ENCODE data around the gene ANAPC16.
"Not testable (repeated sequence)": the region's sequence is repeated elsewhere in the genome, so short reads cannot be mapped to it uniquely, and the experiment has no call there.

ANAPC16 gene

GRCh38 chr10:72194949-72195348, 20.9 kb upstream of the ANAPC16 start:
- Mint-ChIP-seq H3K27ac (peak overlapping the region; percentile 18), H3K36me3 (ENCODE audit: low read depth) (peaks cover 61% of the 10 kb centered on the region), H3K27me3 (no peaks in the 10 kb centered on the region)

DNA sequence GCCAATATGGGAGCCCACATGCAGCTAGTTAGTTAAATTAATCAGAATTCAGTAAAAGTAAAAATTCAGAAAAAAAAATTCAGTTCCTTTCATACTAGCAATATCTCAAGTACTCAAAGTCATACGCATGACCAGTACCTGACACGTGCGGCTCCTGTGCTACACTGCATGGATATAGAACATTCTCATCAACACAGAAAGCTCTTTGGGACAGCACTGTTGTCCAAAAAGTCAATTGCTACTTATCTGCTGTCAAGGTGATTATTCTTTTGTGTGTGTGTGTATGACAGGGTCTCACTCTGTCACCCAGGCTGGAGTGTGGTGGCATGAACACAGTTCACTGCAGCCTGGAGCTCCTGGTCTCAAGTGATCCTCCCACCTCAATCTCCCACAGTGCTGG, 14.9 kb upstream of the ANAPC16 start:
- H3K27me3 Mint-ChIP-seq: no peaks in the 10 kb centered on the region
- H3K4me1 Mint-ChIP-seq (ENCODE audit: low read depth): peaks cover 2% of the 10 kb centered on the region
- peaks cover 63% of the 10 kb centered on the region for H3K36me3 Mint-ChIP-seq (ENCODE audit: low read depth)
- no peak overlapping the region for H3K4me3 Mint-ChIP-seq
- no peaks in the 10 kb centered on the region for H3K9me3 Mint-ChIP-seq
- no peak overlapping the region for H3K27ac Mint-ChIP-seq
- no peak for DNase-seq

More at GRCh38 chr10:72194949-72195348, 20.9 kb upstream of the ANAPC16 start:
- peaks cover 1% of the 10 kb centered on the region for H3K4me1 Mint-ChIP-seq (ENCODE audit: low read depth)
- no peaks in the 10 kb centered on the region for H3K9me3 Mint-ChIP-seq
- H3K4me3 Mint-ChIP-seq: no peak overlapping the region
- no peak for DNase-seq

DNA sequence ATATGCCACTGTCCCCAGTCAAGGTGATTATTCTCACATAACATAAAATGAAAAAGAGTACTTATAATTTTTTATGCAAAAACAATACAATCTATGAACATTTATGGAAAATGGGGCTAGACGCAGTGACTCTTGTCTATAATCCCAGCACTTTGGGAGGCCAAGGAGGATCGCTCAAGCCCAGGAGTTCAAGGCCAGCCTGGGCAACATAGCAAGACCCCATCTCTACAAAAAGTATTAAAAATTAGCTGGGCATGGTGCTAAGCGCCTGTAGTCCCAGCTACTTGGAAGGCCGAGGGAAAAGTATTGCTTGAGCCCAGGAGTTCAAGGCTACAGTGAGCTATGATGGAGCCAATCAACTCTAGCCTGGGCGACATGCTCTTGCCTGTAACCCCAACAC, 14.5 kb upstream of the ANAPC16 start:
- no peak for DNase-seq
- H3K4me3 Mint-ChIP-seq: no peak overlapping the region
- no peaks in the 10 kb centered on the region for H3K27me3 Mint-ChIP-seq
- H3K36me3 Mint-ChIP-seq (ENCODE audit: low read depth): peaks cover 59% of the 10 kb centered on the region
- H3K4me1 Mint-ChIP-seq (ENCODE audit: low read depth): peaks cover 2% of the 10 kb centered on the region
- no peaks in the 10 kb centered on the region for H3K9me3 Mint-ChIP-seq
- no peak overlapping the region for H3K27ac Mint-ChIP-seq

DNA sequence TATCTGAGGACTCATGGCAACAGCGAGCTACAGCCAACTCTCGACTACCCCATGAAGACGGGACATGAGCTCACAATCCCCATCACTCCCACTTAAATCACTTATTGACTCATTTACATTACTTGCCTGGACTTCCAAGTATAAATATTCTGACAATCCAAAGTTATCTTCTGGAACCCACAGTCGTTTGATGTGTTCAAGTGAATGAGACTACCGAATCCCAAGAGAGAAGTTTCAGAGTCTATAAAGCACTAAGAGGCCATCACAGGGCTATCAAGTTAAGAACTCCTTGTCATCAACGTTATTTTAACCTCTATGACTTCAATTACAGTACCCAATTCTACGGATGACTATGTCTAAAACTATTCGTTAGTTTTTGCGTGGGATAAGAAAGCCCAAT, 11.5 kb upstream of the ANAPC16 start:
- no peak for DNase-seq
- no peaks in the 10 kb centered on the region for H3K27me3 Mint-ChIP-seq
- H3K27ac Mint-ChIP-seq: no peak overlapping the region
- H3K4me3 Mint-ChIP-seq: no peak overlapping the region
- H3K36me3 Mint-ChIP-seq (ENCODE audit: low read depth): peaks cover 73% of the 10 kb centered on the region
- no peaks in the 10 kb centered on the region for H3K9me3 Mint-ChIP-seq
- peaks cover 9% of the 10 kb centered on the region for H3K4me1 Mint-ChIP-seq (ENCODE audit: low read depth)

DNA sequence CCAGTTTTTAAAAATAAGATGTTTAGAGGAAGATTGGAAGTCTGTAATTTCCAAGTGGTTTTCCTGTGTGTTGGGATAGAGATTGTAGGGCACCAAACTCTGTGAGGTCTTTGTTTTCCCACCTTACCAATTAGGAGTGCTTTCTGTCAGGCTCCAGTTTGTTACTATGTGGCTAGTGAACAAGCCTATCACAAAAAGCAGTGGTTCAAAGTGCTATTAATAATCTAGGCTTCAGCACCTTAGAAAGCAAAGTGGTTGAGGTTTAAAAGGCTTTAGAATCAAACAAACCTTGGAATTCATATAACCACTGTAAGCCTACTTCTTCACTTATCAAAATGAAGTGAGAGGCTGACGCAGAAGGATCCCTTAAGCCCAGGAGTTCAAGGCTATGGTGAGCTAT, 11.1 kb upstream of the ANAPC16 start:
- no peak for DNase-seq
- H3K4me3 Mint-ChIP-seq: no peak overlapping the region
- no peaks in the 10 kb centered on the region for H3K9me3 Mint-ChIP-seq
- peaks cover 9% of the 10 kb centered on the region for H3K4me1 Mint-ChIP-seq (ENCODE audit: low read depth)
- no peak overlapping the region for H3K27ac Mint-ChIP-seq
- no peaks in the 10 kb centered on the region for H3K27me3 Mint-ChIP-seq
- H3K36me3 Mint-ChIP-seq (ENCODE audit: low read depth): peaks cover 72% of the 10 kb centered on the region

DNA sequence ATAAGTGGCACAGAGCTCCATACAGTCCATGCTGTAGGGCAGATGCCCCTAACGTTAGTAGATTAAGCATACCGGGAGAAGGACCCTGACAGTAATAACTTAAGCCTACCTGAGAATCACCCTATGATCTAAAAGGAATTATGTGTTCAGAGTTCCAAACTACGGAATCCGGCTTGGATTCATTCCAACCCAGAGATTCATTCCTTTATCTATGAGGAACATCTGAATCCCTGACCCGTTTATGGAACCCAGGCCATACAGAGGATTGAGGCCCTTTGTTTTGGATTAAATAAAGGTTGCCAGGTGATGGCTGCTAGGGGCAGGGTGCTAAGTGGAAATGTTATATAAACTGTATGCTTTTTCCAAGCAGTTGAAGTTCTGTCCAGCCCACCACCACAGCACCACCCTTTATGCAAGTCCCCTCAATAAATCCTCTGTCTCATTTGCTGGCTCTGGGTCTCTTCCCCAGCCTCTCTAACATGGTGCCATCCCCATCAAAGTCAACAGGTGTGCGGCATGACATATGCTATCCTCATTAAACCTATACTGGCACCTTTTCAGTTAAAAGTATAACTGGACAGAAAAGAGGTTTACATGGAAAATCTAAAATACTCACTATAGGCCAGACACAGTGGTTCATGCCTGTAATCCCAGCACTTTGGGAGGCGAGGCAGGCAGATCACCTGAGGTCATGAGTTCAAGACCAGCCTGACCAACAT, 9.1 kb upstream of the ANAPC16 start:
- Mint-ChIP-seq H3K4me3 (no peak overlapping the region), H3K27me3 (no peaks in the 10 kb centered on the region), H3K9me3 (no peaks in the 10 kb centered on the region), H3K27ac (no peak overlapping the region), H3K36me3 (ENCODE audit: low read depth) (peaks cover 77% of the 10 kb centered on the region), H3K4me1 (ENCODE audit: low read depth) (peaks cover 17% of the 10 kb centered on the region)
- DNase-seq: no peak

DNA sequence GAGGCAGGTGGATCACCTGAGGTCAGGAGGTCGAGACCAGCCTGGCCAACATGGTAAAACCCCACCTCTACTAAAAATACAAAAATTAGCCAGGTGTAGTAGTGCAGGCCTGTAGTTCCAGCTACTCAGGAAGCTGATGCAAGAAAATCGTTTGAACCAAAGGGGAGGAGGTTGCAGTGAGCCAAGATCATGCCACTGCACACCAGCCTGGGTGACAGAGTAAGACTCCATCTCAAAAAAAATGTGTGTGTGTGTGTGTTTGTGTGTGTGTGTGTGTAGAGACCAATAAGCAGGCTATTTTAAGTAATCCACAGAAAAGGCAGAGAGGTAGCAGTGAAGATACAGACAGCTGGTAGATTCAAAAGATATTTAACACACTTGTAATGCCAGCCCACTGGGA, 7.3 kb upstream of the ANAPC16 start:
- DNase-seq, H3K27me3 Mint-ChIP-seq, H3K4me3 Mint-ChIP-seq, H3K9me3 Mint-ChIP-seq: not testable (repeated sequence)
- H3K36me3 Mint-ChIP-seq (ENCODE audit: low read depth): peaks cover 71% of the 10 kb centered on the region
- peaks cover 24% of the 10 kb centered on the region for H3K4me1 Mint-ChIP-seq (ENCODE audit: low read depth)
- H3K27ac Mint-ChIP-seq: peak overlapping the region; percentile 89

DNA sequence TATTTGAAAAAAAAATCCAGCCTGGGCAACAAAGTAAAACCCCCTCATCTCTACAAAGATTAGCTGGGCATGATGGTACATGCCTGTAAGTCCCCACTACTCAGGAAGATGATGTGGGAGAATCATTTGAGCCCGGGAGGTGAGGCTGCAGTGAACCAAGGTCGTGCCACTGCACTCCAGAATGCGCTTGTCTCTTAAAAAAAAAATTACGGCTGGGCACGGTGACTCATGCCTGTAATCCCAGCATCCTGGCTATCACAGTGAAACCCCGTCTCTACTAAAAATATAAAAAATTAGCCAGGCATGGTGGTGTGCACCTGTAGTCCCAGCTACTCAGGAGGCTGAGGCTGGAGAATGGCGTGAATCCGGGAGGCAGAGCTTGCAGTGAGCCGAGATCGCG, 4.4 kb upstream of the ANAPC16 start:
- not testable (repeated sequence) for H3K9me3 Mint-ChIP-seq, H3K27ac Mint-ChIP-seq, H3K4me3 Mint-ChIP-seq, DNase-seq, H3K27me3 Mint-ChIP-seq
- Mint-ChIP-seq H3K4me1 (ENCODE audit: low read depth) (peaks cover 36% of the 10 kb centered on the region), H3K36me3 (ENCODE audit: low read depth) (peaks cover 66% of the 10 kb centered on the region)

GRCh38 chr10:72211832-72212231, 4.0 kb upstream of the ANAPC16 start:
- Mint-ChIP-seq H3K36me3 (ENCODE audit: low read depth) (peaks cover 66% of the 10 kb centered on the region), H3K27ac (peak overlapping the region; percentile 47), H3K4me1 (ENCODE audit: low read depth) (peaks cover 37% of the 10 kb centered on the region)
- DNase-seq, H3K9me3 Mint-ChIP-seq, H3K4me3 Mint-ChIP-seq, H3K27me3 Mint-ChIP-seq: not testable (repeated sequence)

GRCh38 chr10:72218325-72218724, 2.5 kb downstream of the ANAPC16 start:
- H3K4me1 Mint-ChIP-seq (ENCODE audit: low read depth): peaks cover 59% of the 10 kb centered on the region
- H3K36me3 Mint-ChIP-seq (ENCODE audit: low read depth): peaks cover 58% of the 10 kb centered on the region

GRCh38 chr10:72218726-72219125, 2.9 kb downstream of the ANAPC16 start:
- Mint-ChIP-seq H3K27me3 (no peaks in the 10 kb centered on the region), H3K36me3 (ENCODE audit: low read depth) (peaks cover 62% of the 10 kb centered on the region), H3K4me3 (peak overlapping the region; percentile 71), H3K4me1 (ENCODE audit: low read depth) (peaks cover 61% of the 10 kb centered on the region), H3K27ac (peak overlapping the region; percentile 97), H3K9me3 (no peaks in the 10 kb centered on the region)
- DNase-seq: no peak

More at GRCh38 chr10:72218325-72218724, 2.5 kb downstream of the ANAPC16 start:
- Mint-ChIP-seq H3K27me3 (no peaks in the 10 kb centered on the region), H3K4me3 (peak overlapping the region; percentile 71), H3K27ac (peak overlapping the region; percentile 97), H3K9me3 (no peaks in the 10 kb centered on the region)
- no peak for DNase-seq

DNA sequence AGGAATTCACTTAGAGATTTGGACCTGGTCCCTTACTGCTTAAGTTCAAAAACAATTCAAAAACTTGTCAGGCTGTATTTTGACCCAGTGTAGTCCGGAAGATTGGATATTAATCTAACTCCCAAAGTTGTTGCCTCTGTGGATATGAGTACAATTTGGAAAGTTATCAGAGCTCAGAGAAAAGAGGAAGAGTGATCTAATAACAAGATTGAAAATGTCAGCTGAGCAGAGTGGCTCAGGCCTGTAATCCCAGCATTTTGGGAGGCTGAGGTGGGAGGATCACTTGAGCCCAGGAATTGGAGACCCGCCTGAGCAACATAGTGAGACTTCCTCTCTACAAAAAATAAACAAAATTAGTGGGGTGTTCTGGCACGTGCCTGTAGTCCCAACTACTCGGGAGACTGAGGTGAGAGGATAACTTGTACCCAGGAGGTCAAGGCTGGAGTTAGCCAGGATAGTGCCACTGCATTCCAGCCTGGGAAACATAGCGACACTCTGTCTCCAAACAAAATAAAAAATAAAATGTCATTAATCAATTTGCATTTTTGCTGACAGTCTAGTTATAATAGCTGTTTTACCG, 3.5 kb downstream of the ANAPC16 start:
- Mint-ChIP-seq H3K4me1 (ENCODE audit: low read depth) (peaks cover 66% of the 10 kb centered on the region), H3K36me3 (ENCODE audit: low read depth) (peaks cover 68% of the 10 kb centered on the region), H3K4me3 (peak overlapping the region; percentile 71), H3K9me3 (no peaks in the 10 kb centered on the region), H3K27me3 (no peaks in the 10 kb centered on the region), H3K27ac (peak overlapping the region; percentile 97)
- DNase-seq: no peak

- no peak for DNase-seq
- no peaks in the 10 kb centered on the region for H3K9me3 Mint-ChIP-seq
- H3K4me3 Mint-ChIP-seq: no peak overlapping the region
- H3K27ac Mint-ChIP-seq: peak overlapping the region; percentile 64
- H3K4me1 Mint-ChIP-seq (ENCODE audit: low read depth): peaks cover 58% of the 10 kb centered on the region
- no peaks in the 10 kb centered on the region for H3K27me3 Mint-ChIP-seq
- peaks cover 75% of the 10 kb centered on the region for H3K36me3 Mint-ChIP-seq (ENCODE audit: low read depth)
These were observed 4.8 kb downstream of the ANAPC16 start for GRCh38 chr10:72220637-72221036.

- Mint-ChIP-seq H3K27me3 (no peaks in the 10 kb centered on the region), H3K27ac (no peak overlapping the region), H3K4me1 (ENCODE audit: low read depth) (peaks cover 60% of the 10 kb centered on the region), H3K9me3 (no peaks in the 10 kb centered on the region), H3K4me3 (no peak overlapping the region), H3K36me3 (ENCODE audit: low read depth) (peaks cover 75% of the 10 kb centered on the region)
- DNase-seq: no peak
These were observed 5.5 kb downstream of the ANAPC16 start for GRCh38 chr10:72221278-72221677.

GRCh38 chr10:72223743-72224101, 7.9 kb downstream of the ANAPC16 start:
- H3K27ac Mint-ChIP-seq: peak overlapping the region; percentile 90
- peaks cover 61% of the 10 kb centered on the region for H3K4me1 Mint-ChIP-seq (ENCODE audit: low read depth)
- no peak overlapping the region for H3K4me3 Mint-ChIP-seq
- H3K27me3 Mint-ChIP-seq: no peaks in the 10 kb centered on the region
- no peaks in the 10 kb centered on the region for H3K9me3 Mint-ChIP-seq
- peaks cover 76% of the 10 kb centered on the region for H3K36me3 Mint-ChIP-seq (ENCODE audit: low read depth)
- no peak for DNase-seq
